Nucleus accumbens (tissue), 56 donors: ENCODE results near the gene SLC2A11.
A peak's percentile ranks its signal among the peaks of the same experiment; 100 is the strongest.

ENCODE experiments used
- DNase-seq, 56 donors: peaks; one replicate each; lab custom pipeline; 2025; lab: John Stamatoyannopoulos, UW

SLC2A11 gene

GRCh38 chr22:23857606-23858483 is at the start of gene SLC2A11:
Gene SLC2A11, plus strand, starts transcription at chr22:23857875. Its CDS starts 125 bp downstream, at chr22:23858000.
- DNase-seq = peak; percentile 60 to 98 (median 92)

- DNase-seq = no peak
Observed at GRCh38 chr22:23812378-23812777, 45.3 kb upstream of the SLC2A11 start.

GRCh38 chr22:23815541-23816155 is 42.0 kb upstream of the SLC2A11 start:
- no peak for DNase-seq

- DNase-seq = peak in 20 of 56 donors; percentile 5 to 73 (median 26)
Observed at GRCh38 chr22:23816156-23816976, 41.3 kb upstream of the SLC2A11 start.

- DNase-seq = no peak
Observed at GRCh38 chr22:23817146-23817545, 40.5 kb upstream of the SLC2A11 start.

- no peak for DNase-seq
Observed at GRCh38 chr22:23818541-23818940, 39.1 kb upstream of the SLC2A11 start.

GRCh38 chr22:23820748-23821211 is 36.9 kb upstream of the SLC2A11 start:
- DNase-seq = no peak

- peak in 8 of 56 donors; percentile 20 to 42 (median 31) for DNase-seq
Observed at GRCh38 chr22:23822101-23822671, 35.5 kb upstream of the SLC2A11 start.

GRCh38 chr22:23823331-23823791 is 34.3 kb upstream of the SLC2A11 start:
- no peak for DNase-seq

- DNase-seq = no peak
Observed at GRCh38 chr22:23824476-23825245, 33.0 kb upstream of the SLC2A11 start.

- no peak for DNase-seq
Observed at GRCh38 chr22:23825246-23825905, 32.3 kb upstream of the SLC2A11 start.

- DNase-seq = no peak
Observed at GRCh38 chr22:23826510-23827350, 30.9 kb upstream of the SLC2A11 start.

- DNase-seq = no peak
Observed at GRCh38 chr22:23827351-23827995, 30.2 kb upstream of the SLC2A11 start.

- DNase-seq = peak in 4 of 56 donors; percentile 19 to 34 (median 26)
Observed at GRCh38 chr22:23828800-23829680, 28.6 kb upstream of the SLC2A11 start.

- no peak for DNase-seq
Observed at GRCh38 chr22:23829845-23830372, 27.8 kb upstream of the SLC2A11 start.

GRCh38 chr22:23831261-23831660 is 26.4 kb upstream of the SLC2A11 start:
- no peak for DNase-seq
